Stimulated activated naive CD4-positive, alpha-beta T cell treated with Interleukin-2 at 50 U/mL for 16 hours (primary cell): ENCODE measurements around the gene ELMO3.

Source experiments
- DNase-seq: peaks from one replicate; lab custom pipeline; 2025; lab: John Stamatoyannopoulos, UW

Gene ELMO3

GRCh38 chr16:67183627-67184452 lies 15.1 kb upstream of the ELMO3 start, which contains the start of gene MATCAP1:
Gene MATCAP1, minus strand, starts transcription at chr16:67183963. Its CDS starts 3,353 bp downstream, at chr16:67180610.
- DNase-seq = peak; percentile 95

DNA sequence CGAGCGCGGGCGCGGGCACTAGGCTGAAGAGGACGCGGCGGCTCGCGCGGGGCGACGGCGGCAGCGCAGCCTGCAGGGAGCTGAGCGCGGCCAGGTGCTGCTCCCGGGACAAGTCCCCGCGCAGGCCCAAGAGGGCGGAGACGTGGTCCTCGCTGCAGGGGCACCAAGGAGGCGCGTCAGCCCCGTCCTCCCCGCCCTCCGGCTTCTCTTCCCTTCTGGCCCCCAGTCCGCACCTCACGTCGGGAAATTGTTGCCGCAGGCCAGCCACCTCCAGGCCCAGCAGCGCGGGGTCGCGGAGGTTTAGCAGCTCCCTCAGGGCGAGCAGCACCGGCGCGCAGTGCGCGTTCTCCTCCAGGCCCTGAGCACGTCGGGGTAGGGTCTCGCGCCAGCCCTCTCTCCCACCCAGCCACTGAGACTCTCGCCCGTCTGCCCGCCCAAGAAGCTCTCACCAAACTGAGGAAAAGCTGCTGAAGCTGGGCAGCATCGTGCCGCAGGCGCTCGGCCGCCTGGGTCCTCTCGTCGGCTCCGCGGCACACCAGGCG lies 14.4 kb upstream of the ELMO3 start:
- peak; percentile 43 for DNase-seq

DNA sequence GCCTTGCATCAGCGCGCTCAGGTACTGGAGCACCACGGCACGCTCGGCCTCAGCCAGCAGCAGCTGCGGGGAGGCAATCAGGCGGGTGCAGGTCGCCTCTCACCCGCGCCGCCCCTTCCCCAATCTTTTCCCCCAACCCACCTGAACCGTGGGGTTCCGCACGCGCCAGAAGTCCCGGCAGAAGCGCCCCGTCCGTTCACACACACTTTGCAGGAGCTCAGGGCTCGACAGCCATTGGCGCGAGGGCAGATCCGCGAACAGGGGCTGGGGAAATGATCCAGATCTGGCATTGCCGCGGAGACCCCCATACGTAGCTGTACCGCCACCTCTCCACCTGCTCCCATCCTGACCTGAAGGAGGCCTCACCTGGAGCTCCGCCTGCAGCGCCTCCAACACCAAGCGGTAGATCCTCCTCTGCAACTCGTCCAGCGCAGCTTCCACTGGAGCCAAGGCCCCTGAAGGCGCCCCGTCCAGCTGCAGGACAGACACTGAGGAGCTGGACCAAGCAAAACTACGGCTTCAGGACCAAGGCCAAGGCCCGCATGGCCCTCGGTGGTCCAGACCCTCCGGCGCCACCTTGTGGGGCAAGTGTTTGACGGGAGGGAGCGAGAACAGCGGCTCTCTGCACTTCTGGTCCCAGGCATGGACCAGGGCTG lies 13.8 kb upstream of the ELMO3 start:
- DNase-seq = peak; percentile 76

DNA sequence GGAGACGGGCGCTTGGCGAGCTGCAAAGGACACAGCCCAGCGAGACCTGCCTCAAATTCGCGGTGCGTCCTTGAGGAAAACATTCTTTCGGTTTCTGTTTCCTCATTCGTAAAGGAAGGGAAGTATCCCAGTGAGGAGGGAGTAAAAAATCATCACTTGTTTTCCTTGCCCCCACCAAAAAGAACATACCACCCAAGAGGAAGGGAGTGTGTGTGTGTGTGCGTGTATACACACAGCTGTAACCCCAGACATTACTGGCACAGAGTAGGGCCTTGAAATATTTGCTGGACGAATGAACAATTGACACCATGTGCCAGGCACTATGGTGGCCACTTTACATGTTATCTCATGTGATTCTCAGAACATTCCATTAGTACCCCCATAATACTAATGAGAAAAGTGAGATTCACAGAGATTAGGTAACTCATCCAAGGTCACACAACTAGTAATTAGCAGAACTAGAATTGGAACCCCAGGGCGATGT lies 13.2 kb upstream of the ELMO3 start:
- DNase-seq = no peak

- no peak for DNase-seq
Observed at GRCh38 chr16:67186550-67186950, 12.4 kb upstream of the ELMO3 start.

- no peak for DNase-seq
Observed at GRCh38 chr16:67187175-67187890, 11.6 kb upstream of the ELMO3 start.

DNA sequence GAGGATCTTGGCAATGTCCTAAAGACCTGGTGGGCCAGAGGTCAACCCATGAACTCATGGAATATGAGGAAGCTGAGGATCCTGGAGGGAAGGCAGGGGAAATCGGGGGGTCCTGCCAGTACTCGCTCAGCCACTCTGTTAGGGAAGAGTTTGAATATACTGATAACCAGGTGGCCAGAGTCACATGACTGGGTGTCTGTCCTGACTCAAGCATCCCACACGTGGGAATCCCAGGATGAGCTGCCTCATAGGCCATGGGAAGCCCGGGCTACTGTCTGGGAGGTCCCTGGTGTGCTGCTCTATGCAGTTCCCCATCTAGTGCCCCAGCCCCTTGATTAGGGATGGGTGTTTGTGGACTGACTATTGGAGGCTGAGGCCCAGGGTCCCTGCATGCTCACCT lies 10.6 kb upstream of the ELMO3 start:
- no peak for DNase-seq

DNA sequence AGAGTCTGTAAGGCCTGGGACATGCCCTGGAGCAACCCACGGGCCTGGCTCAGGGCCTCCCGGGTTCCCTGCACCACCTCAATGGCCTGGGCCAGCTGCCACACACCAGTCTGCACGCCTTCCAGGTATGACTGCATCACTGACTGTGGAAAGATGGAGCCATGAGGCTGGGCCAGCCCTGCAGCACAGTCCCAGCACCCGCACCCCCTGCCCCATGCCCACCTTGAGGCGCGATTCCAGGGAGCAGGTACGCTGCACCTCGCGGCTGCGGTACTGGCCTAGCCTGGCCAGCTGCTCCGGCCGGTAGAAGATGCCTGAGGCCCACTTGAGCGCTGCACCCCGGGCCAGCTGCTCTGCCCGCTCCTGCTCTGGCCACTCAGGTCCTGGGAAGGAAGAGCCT lies 10.1 kb upstream of the ELMO3 start:
- no peak for DNase-seq

DNA sequence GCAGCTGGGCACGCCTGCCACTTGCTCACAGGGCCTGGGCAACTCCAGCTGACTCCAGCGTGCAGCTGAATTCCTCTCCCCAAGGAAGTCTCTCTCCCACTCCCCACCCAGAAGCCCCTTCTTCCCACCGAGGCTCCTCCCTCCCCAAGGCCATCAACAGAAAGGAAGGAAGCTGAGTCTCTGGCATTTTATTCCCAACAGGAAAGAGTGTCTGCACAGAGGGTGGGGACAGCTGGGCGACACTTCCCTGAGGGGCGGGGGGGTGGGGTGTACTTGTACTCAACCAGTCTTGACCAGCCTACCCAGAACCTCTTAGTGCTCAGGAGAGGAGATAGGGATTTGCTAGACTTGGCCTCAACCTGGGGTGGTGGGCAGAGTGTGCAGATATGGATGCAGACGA lies 8.9 kb upstream of the ELMO3 start, which contains the start of gene EXOC3L1:
EXOC3L1 (minus strand) TSS at position 96 of the 400 bp plus-strand sequence. CDS start 460 bp downstream, outside the sequence.
- DNase-seq = no peak

DNA sequence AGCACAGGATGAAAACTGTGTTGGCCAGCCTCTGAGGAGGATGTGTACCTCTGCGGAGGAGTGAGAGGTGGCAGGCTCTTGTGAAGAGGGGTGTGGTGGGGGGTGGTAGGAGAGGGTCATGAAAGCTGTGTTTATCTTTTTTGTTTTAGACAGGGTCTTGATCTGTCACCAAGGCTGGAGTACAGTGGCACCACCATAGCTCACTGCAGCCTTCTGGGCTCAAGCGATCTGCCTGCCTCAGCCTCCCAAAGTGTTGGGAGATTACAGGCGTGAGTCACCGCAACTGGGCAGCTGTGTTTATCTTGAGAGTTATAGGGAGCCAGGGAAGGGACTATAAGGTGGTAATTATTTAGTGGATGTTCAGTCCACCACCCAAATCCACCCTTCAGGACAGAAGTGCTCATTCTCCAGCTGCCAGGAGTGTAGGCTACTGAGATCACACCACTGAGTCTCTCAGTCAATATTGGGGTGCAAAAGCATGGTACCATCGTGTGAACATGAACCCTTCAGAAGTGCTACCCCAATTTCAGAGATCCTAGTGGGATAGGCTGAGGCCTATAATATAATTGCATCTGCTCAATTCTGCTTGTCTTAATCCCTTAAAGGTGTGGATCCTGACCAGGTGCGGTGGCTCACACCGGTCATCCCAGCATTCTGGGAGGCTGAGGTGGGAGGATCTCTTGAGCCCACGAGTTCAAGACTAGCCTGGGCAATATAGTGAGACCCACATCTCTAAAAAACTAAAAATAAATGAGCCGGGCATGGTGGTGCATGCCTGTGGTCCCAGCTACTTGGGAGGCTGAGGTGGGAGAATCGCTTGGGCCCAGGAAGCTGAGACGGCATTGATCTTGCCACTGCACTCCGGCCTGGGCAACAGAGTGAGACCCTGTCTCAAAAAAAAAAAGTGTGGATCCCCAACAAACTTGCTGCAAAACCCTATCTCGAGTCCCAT lies 8.2 kb upstream of the ELMO3 start:
- DNase-seq = no peak

GRCh38 chr16:67191411-67191994 lies 7.4 kb upstream of the ELMO3 start:
- DNase-seq = no peak

GRCh38 chr16:67191995-67192681 lies 6.8 kb upstream of the ELMO3 start, which contains the start of gene E2F4:
Gene E2F4, plus strand, starts transcription at chr16:67192155. Its CDS starts 73 bp downstream, at chr16:67192228.
- peak; percentile 83 for DNase-seq

- no peak for DNase-seq
Observed at GRCh38 chr16:67192781-67193361, 6.1 kb upstream of the ELMO3 start.

- DNase-seq = no peak
Observed at GRCh38 chr16:67193536-67193935, 5.4 kb upstream of the ELMO3 start.

DNA sequence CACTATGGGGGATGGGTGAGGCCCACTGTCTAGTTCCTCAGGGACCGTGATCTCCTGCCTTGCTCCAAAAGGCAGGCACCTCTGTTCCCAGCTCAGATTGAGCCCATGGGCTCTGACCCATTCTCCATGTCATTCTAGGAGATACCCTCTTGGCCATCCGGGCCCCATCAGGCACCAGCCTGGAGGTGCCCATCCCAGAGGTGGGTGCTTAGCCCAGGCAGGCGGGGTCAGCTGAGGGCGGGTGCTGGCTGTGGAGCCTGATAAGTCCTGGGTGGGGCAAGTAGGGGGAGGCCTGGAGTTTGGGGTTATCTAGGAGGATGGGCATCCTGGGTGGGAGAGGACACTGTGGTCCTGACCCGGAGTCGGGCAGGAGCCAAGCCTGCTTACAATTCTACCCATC lies 4.7 kb upstream of the ELMO3 start:
- DNase-seq = no peak

DNA sequence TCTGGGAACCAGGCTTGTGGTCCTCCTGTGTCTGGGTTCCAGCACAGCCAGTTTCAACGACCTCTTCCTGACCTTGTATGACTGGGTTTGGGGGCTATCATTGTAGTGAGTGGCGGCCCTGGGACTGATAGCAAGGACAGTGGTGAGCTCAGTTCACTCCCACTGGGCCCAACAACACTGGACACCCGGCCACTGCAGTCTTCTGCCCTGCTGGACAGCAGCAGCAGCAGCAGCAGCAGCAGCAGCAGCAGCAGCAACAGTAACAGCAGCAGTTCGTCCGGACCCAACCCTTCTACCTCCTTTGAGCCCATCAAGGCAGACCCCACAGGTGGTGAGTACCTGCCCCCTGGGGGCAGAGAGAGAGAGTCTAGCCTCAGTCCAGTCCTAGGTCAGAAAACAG lies 3.3 kb upstream of the ELMO3 start:
- no peak for DNase-seq

- DNase-seq = no peak
Observed at GRCh38 chr16:67196881-67197280, 2.0 kb upstream of the ELMO3 start.

DNA sequence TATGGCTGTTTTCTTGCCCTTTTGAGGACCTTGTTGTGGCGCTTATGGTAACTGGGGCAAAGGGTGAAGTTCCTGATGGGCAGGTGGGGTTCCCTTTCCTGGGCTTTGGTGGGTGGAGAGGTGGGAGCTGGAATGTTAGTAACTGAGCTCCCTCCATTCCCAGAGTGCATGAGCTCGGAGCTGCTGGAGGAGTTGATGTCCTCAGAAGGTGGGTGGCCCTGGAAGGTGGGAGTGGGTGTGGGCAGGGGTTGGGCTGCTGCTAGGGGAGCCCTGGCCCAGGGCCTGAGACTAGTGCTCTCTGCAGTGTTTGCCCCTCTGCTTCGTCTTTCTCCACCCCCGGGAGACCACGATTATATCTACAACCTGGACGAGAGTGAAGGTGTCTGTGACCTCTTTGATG lies 1.2 kb upstream of the ELMO3 start:
- no peak for DNase-seq

DNA sequence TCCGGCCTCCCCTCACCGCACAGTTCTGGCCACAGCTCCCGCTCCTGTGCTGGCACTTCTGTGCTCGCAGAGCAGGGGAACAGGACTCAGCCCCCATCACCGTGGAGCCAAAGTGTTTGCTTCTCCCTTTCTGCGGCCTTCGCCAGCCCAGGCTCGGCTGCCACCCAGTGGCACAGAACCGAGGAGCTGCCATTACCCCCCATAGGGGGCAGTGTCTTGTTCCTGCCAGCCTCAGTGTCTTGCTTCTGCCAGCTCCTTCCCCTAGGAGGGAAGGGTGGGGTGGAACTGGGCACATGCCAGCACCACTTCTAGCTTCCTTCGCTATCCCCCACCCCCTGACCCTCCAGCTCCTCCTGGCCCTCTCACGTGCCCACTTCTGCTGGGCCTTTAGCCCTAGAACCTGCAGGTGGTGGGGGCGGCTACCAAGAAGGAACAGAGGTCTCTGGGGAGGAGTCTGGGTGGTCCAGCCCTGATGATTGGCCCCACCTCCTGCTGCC lies 645 bp upstream of the ELMO3 start:
- peak; percentile 8 for DNase-seq
